ENCODE measurements around the gene ADGRV1. TPM values are rescaled to one million over a fixed set of nuclear protein-coding genes. Genes with fewer than 3 reads are reported as not detected.

The ADGRV1 gene
- total RNA-seq, 4 donors from 2014 or later, result 129 to 158 (median 145) TPM

DNA sequence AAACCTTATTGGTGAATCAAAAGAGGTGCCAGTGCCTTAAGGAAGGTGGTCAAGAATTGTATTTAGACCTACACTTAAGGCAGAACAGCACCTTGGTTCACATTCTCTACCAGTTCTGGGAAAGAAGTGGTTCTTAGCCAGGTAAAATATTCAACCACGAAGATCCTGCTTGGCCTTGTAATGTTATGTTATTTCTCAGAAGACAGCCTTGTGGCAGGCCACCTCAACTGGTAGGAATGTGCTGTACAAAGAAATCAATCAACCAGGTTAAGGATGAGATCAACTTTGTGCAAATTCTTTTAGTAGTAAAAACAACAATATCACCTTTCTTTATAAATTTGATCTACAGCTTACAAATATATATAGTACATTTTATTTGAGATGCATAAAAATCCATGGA is 577.7 kb downstream of the ADGRV1 start:
- TF ChIP-seq POLR2A (IDR thresholded peaks at IDR 0.05) (no peak), CTCF (IDR thresholded peaks at IDR 0.05) (peak in 3 of 6 experiments; percentile 44 to 48 (median 47))
- H3K4me3 ChIP-seq (replicated peaks in 1 of 3), result no peak overlapping the region
- H3K4me1 ChIP-seq, result peaks cover 13 to 26% of the 10 kb centered on the region in 2 donors
- H3K9me3 ChIP-seq, result no peaks in the 10 kb centered on the region
- DNase-seq, result peak; percentile 44 to 48
- no peaks in the 10 kb centered on the region for H3K27me3 ChIP-seq
- H3K27ac ChIP-seq, result peak overlapping the region; percentile 43 to 58 (median 44)
- intact Hi-C loops (cut with DNase I), result no loop called here
- WGBS, 2 donors, result 37 to 48% methylated on average over 1 of the region's 1 CpG
- H3K36me3 ChIP-seq, result no peaks in the 10 kb centered on the region

DNA sequence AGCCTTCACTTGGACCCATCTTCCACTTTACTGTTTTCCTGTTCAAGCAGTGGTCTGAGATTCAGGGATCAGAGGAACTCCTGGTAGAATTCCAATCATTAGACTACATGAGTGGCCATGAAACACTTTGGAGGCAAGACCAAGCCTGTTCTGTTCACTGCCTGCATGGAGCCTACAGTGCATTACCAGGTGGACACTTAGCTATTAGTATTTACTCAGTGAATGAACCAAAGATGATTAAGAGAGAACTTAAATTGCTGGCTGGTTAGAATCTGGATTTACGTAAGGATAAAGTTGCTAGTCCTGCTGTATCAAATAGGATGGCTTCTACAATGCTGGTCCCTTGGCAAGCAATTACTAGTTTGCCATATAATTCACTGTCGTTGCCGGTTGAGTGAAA is 579.0 kb downstream of the ADGRV1 start:
- intact Hi-C loops (cut with DNase I), result no loop called here
- Histone ChIP-seq H3K4me1 (peaks cover 19 to 35% of the 10 kb centered on the region in 2 donors), H3K27ac (no peak overlapping the region), H3K27me3 (no peaks in the 10 kb centered on the region), H3K9me3 (no peaks in the 10 kb centered on the region), H3K4me3 (replicated peaks in 1 of 3) (no peak overlapping the region), H3K36me3 (no peaks in the 10 kb centered on the region)
- 96 to 98% methylated on average over 3 of the region's 3 CpGs for WGBS, 2 donors
- no peak for DNase-seq
- TF ChIP-seq POLR2A (IDR thresholded peaks at IDR 0.05) (no peak), CTCF (IDR thresholded peaks at IDR 0.05) (no peak)

DNA sequence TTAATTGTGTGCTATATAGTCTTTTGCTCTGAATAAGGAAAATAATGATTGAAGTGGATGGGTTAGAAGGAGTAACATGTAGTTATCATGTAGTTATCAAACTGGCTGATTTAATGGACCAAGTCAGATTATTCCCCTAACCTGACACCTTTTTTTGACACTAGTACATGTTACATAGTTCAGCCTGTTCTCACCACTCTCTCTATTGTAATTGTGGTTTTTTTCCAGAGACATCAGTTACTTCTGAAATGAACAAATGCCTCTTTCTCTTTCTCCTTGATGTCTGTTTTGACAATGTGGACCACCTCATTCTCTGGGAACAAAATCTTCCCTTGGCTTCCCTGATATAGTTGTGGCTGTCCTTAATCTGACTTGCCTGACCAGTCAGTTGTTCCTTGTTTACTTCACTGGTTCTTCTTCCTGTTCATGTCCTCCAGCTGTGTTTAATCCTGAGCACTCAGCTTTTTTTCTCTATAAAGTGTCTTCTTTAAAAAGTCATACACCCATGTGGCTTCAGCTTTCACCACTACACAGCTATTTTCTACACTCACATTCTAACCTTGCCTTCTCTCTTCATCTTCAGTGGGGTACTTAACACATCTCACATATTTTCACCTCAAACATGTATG is 581.1 kb downstream of the ADGRV1 start:
- Histone ChIP-seq H3K4me1 (peaks cover 27 to 47% of the 10 kb centered on the region in 2 donors), H3K27ac (peak overlapping the region; percentile 10 to 35 (median 10)), H3K4me3 (replicated peaks in 1 of 3) (no peak overlapping the region), H3K36me3 (no peaks in the 10 kb centered on the region), H3K27me3 (no peaks in the 10 kb centered on the region), H3K9me3 (no peaks in the 10 kb centered on the region)
- DNase-seq, result no peak
- TF ChIP-seq POLR2A (IDR thresholded peaks at IDR 0.05) (no peak), CTCF (IDR thresholded peaks at IDR 0.05) (no peak)
- intact Hi-C loops (cut with DNase I), result no loop called here

DNA sequence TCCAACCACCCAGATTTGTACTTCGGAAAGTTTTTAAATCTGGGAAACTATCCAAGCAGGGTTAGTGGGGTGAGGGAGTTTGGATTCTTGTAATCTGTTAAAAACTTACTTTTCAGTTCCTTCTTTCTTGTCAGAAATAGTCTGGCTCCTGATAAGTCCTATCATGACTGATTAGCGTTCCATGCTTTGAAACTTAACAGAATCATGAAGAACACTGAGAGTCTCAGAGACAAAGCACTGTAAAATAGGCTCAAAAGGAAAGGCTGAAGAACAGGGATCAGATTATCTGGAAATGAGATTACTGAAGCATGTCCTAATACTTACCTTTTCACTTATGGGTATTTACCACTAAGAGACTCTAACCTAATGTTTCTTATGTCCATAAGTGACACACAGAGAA is 582.1 kb downstream of the ADGRV1 start:
- H3K4me1 ChIP-seq, result peaks cover 32 to 48% of the 10 kb centered on the region in 2 donors
- H3K4me3 ChIP-seq (replicated peaks in 1 of 3), result no peak overlapping the region
- H3K27ac ChIP-seq, result peak overlapping the region in 2 of 3 donors; percentile 10 to 35
- 49 to 55% methylated on average over 2 of the region's 2 CpGs for WGBS, 2 donors
- TF ChIP-seq POLR2A (IDR thresholded peaks at IDR 0.05), result no peak
- TF ChIP-seq CTCF (IDR thresholded peaks at IDR 0.05), result no peak
- DNase-seq, result no peak
- H3K9me3 ChIP-seq, result no peaks in the 10 kb centered on the region
- H3K27me3 ChIP-seq, result no peaks in the 10 kb centered on the region
- intact Hi-C loops (cut with DNase I), result no loop called here
- no peaks in the 10 kb centered on the region for H3K36me3 ChIP-seq

- Histone ChIP-seq H3K4me1 (peaks cover 37 to 43% of the 10 kb centered on the region in 2 donors), H3K27ac (no peak overlapping the region), H3K4me3 (replicated peaks in 1 of 3) (no peak overlapping the region), H3K36me3 (no peaks in the 10 kb centered on the region), H3K27me3 (no peaks in the 10 kb centered on the region), H3K9me3 (no peaks in the 10 kb centered on the region)
- DNase-seq, result peak; percentile 44 to 68
- intact Hi-C loops (cut with DNase I), result no loop called here
- no peak for TF ChIP-seq CTCF (IDR thresholded peaks at IDR 0.05)
- no peak for TF ChIP-seq POLR2A (IDR thresholded peaks at IDR 0.05)
- WGBS, 2 donors, result 67 to 68% methylated on average over 4 of the region's 4 CpGs
These were observed 583.0 kb downstream of the ADGRV1 start for GRCh38 chr5:91141642-91142041.

All from thyroid gland (tissue), 4 donors.